Hematopoietic multipotent progenitor cell (in vitro differentiated cells): ENCODE results near the gene INPP4B. TPM values are rescaled to one million over a fixed set of nuclear protein-coding genes. Genes with fewer than 3 reads are reported as not detected.

Experiments used
- DNase-seq, 3 donors: peaks; one replicate each; pipeline ENCODE4 v3.0.0-alpha.2; 2011 to 2015; ENCODE audit warnings: low read depth in 2 of 3, low spot score in 2 of 3
- total RNA-seq: library from RNA; depleted of rRNA; stranded (reverse); fragments of >200 nt; gene quantifications from one replicate; pipeline ENCODE4 v1.2.3, GENCODE V29; 2012

INPP4B gene
- total RNA-seq, 1 donor = 24.5 TPM

DNA sequence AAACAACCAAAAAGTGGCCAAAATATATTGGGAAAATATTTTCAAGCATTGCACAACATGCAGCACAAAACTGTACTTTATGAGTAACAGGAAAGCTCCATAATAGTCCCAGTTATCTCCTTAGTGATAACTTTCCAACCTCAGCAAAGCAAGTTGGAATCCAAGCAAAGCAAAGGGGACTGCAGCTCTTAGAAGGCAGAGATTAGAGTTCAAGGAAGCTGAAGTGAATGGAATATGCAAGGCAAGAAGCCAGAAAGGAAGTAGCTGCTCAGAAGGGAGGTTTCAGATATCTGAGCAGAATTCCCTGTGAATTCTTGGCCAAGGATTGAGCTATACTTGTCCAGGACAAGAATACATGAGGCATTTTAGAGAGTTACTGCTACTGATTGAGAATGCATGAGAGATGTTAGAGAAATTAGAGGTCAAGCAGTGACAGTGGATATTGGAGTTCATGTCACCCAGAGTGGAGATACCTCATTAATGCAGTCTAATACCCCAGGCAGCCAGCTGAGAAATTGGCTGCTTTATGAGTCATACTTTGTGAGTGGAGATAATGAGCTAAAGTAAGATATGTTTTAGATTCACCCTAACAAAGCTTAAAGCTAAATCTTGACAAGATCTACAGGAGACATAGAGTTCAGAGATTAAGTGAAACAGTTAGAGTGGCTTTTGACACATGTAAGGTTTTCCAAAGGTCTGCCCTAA is 102.8 kb downstream of the INPP4B start:
- no peak for DNase-seq

DNA sequence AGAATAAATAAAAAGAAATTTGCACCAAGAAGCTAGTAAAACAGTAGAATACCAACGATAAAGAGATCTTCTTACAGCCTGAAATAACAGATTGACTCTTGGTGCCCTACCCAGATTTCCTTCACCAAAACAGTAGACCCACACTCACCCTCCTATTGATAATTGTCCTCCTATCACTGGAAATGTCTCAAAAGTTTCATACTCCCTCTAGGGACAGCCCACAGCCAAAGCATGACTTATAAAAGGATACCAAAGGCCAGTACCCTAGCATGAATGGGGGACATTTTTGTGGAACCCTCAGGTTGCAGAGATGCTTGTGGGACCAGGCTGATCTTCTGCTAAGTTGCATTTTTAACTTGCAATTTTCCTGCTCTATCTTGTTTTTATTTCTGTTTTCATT is 104.1 kb downstream of the INPP4B start:
- no peak for DNase-seq

GRCh38 chr4:142728233-142728632 is 117.9 kb downstream of the INPP4B start:
- no peak for DNase-seq

DNA sequence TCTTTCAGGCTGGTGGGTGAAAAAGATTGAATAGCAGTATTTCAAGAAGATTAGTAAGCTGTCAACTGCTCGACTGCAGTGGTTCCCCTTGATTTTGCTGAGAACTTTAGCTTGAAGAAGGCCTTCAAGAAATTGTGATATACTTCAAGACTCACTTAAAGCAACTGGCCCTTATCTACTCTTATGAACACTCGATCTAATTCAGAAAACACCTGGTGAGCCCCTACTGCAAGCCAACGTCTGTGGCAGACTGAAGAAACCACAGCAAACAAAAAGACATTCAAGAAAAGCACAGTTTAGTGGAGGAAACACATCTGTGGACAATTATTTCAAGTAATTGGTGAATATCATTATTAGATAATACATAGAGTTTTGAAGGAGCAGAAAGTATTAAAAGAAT is 119.0 kb downstream of the INPP4B start:
- peak in 1 of 3 donors; percentile 26 for DNase-seq

- DNase-seq = peak in 2 of 3 donors; percentile 17 to 60
Measured at GRCh38 chr4:142725886-142726285, 120.2 kb downstream of the INPP4B start.

DNA sequence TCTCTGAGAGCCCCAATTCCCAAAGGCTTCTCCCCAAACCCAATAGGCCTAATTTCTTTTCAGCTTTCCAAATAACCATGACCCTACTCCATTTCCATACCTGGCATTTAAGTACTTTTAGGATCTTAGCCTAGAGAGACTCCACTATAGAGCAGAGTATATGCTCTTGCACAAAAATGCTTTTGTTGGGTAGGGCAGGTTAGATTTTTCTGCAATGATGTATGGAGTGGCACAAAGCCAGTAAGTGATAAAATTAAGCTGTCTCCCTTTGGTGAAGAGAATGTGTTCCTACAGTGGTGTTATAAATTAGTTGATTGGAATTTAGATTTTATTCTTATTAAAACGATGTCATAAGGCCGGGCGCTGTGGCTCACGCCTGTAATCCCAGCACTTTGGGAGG is 124.9 kb downstream of the INPP4B start:
- DNase-seq = no peak

DNA sequence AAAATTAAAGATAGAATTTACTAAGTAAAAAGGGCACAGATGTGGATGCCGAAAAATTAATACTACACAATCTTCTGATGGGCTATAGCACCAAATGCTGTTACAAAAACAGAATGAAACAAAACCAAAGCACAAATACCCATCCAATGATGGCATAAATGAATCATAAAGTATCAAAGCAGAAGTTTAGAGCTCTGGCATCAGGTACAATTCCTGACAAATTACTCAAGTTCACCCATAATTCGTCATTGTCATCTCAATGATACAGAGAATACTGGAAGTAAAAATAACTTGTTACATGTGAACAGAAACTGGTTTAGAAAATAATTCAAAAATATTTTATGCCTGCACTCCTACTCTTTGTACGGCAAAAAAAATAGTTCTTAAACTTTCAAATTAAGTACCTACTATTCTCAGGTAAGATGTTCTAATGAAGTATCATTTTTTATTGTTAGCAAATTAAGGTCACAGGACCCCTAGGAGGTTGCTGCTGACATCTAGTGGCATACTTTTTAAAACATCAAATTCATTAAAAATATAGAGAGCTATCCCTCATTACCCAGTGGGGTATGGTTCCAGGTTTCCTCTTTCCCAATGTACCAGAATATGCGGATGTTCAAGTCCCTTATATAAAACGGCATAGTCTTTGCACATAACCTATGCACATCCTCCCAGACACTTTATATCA is 126.1 kb downstream of the INPP4B start:
- peak in 2 of 3 donors; percentile 34 to 69 for DNase-seq

DNA sequence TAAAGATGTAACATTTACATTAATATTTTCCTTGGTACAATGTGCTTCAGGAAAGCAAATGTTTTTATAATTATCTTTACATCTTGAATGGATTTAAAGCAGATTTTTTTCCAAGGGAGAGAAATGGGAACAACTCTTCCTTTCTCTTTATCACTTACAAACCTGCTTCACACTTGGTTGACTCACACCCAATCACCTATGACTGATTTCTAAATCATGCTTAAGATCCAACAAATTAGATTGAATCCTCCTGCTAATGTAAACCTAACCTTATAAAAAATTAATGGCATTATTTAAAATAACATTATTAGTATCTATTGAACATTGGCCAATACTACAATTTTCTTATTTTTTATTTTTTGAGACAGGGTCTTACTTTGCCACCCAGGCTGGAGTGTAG is 127.1 kb downstream of the INPP4B start:
- DNase-seq = no peak

DNA sequence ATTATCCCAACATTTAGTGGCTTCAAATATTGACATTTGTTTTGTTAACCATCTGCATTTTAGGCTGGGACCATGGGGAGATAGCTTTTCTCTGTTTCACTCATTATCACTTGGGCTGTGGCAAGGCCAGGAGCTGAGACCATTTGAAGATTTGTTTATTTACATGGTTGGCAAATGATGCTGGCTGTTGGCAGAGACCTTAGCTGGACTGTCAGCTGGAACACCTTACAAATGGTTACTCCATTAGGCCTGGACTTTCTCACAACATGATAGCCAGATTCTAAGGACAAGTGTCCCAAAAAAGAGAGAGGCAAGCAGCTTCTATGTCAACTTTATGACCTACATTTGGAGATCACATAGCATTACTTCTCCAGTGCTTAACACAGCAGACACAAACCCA is 130.4 kb downstream of the INPP4B start:
- no peak for DNase-seq

- DNase-seq = no peak
Measured at GRCh38 chr4:142713282-142714030, 132.6 kb downstream of the INPP4B start.

- no peak for DNase-seq
Measured at GRCh38 chr4:142708231-142708630, 137.9 kb downstream of the INPP4B start.

DNA sequence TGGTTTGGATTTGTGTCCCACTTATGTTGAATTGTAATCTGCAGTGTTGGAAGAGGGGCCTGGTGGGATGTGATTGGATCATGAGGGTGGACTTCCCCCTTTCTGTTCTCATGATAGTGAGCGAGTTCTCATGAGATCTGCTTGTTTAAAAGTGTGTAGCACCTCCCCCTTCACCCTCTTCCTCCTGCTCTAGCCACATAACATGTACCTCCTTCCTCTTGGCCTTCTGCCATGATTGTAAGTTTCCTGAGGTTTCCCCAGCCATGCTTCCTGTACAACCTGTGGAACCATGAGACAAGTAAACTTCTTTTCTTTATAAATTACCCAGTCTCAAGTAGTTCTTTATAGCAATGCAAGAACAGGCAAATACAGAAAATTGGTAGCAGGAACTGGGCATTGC is 138.7 kb downstream of the INPP4B start:
- peak in 1 of 3 donors; percentile 57 for DNase-seq

DNA sequence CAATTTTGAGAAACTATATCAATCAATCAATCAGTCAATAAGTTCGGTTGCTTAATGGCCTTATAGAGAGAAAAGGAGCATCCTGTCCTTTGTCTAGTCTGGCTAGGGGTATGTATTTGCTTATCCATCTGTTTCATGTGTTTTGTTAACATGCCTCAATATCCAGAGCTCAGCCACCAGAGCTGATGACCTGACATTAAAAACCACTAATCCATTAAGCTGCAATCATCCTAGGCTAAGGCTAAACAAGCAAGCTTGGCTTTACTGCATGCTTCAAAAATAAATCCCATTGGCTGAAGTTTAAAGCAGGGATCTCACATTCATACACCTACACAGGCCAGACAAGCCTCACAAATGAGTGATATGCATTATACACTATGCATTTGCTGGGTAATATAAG is 139.7 kb downstream of the INPP4B start:
- DNase-seq = no peak

- no peak for DNase-seq
Measured at GRCh38 chr4:142705820-142706219, 140.3 kb downstream of the INPP4B start.

- peak in 2 of 3 donors; percentile 91 to 98 for DNase-seq
Measured at GRCh38 chr4:142703694-142704309, 142.3 kb downstream of the INPP4B start.

GRCh38 chr4:142701017-142701416 is 145.1 kb downstream of the INPP4B start:
- DNase-seq = no peak

DNA sequence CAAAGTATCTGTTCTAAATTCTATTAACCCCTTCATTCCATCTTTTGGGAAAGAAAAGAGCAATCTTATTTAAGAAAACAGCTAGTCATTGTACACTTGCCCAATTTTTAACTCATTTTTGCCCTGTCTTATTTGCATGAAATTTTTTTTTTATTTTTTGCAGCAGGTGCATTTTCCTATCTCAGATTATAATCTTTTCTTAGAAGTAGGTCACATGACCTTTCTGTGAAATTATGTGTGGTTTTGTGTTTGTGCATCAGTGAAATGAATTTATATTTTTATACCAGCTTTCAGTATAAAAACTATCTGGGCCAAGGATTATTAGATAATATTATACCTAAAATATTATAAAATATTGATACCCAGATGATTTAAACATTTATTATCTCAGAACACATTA is 145.6 kb downstream of the INPP4B start:
- no peak for DNase-seq

DNA sequence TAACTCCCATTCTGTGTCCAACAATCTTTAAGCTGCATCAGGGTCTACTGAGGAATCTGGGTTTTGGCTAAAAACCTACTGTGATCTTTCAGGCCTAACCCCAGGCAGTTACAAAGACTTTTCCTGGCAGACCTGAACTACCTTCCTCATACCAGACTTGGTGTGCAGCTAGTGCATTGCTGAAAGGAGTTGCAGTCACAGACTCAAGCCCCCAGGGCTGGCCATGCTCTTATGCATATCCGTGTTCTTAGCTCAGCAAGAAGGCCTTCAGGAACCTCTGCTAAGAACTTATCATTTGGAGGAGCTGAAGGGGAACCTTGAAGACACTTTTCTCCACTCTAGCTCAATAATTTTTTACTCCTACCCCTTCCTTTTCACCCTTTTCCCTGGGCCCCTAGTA is 147.5 kb downstream of the INPP4B start:
- no peak for DNase-seq

GRCh38 chr4:142697928-142698327 is 148.2 kb downstream of the INPP4B start:
- no peak for DNase-seq

DNA sequence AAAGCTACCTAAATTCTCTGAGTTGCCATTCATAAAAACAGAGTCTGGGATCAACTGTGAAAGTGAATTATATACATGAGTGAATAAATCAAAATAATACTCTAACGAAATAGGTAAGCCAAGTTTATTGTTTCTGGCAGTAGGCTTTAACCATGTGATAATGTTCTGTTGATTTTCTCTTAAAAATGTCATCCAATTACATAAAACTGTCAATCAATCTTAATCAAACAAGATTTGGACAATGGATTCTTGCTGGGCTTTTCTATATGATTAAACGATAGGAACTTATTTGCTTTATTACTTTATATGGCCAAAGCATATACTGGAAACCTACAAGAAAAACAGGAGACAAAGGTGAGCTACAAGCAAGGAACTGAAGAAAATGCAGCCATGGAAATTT is 148.8 kb downstream of the INPP4B start:
- no peak for DNase-seq
